OCI-LY3 (cell line): ENCODE measurements around the gene ODAPH.
"Not testable (repeated sequence)": the region's sequence is repeated elsewhere in the genome, so short reads cannot be mapped to it uniquely, and the experiment has no call there.

Experiments
- H2AFZ ChIP-seq: fragments of 200-600, 300-600 bp; shearing (Covaris generic); 2 replicates; pipeline ENCODE4 v1.6.0; 2014; ENCODE audit warnings: antibody characterized with exemption, low read depth, low read length
- H3K27ac ChIP-seq: fragments of 200-600, 300-600 bp; sonication (generic); 2 replicates; pipeline ENCODE4 v1.5.1; 2014; ENCODE audit warnings: mild to moderate bottlenecking, low read length, moderate library complexity, mixed read lengths
- H3K27me3 ChIP-seq: fragments of 200-600, 300-600 bp; sonication (generic); 2 replicates; pipeline ENCODE4 v1.6.1; 2014; ENCODE audit warnings: low read depth, low read length, mixed read lengths
- H3K36me3 ChIP-seq: fragments of 200-600, 300-600 bp; sonication (generic); replicated peaks from 2 replicates; pipeline ENCODE3; 2014; ENCODE audit warnings: low read depth, low read length, mixed read lengths
- H3K4me1 ChIP-seq: fragments of 300-600, 200-600 bp; sonication (generic); 2 replicates; pipeline ENCODE4 v1.6.1; 2014; ENCODE audit warnings: low read length, mixed read lengths
- H3K4me2 ChIP-seq: fragments of 200-600, 300-600 bp; sonication (generic); 2 replicates; pipeline ENCODE4 v1.6.1; 2014; ENCODE audit warnings: low read length, mixed read lengths
- H3K4me3 ChIP-seq: fragments of 300-600, 200-600 bp; sonication (generic); 2 replicates; pipeline ENCODE4 v1.5.1; 2014; ENCODE audit warnings: antibody characterized with exemption, mild to moderate bottlenecking, low read length, moderate library complexity
- H3K79me2 ChIP-seq: fragments of 300-600, 200-600 bp; shearing (Covaris generic); 2 replicates; pipeline ENCODE4 v1.6.1; 2014; ENCODE audit warnings: mild to moderate bottlenecking, low read length, mixed read lengths
- H3K9ac ChIP-seq: fragments of 300-600, 200-600 bp; shearing (Covaris generic); 2 replicates; pipeline ENCODE4 v1.6.0; 2014; ENCODE audit warnings: mild to moderate bottlenecking, low read length, moderate library complexity
- H3K9me3 ChIP-seq: fragments of 200-600, 300-600 bp; shearing (Covaris generic); 2 replicates; pipeline ENCODE4 v1.6.1; 2014; ENCODE audit warnings: low read length, mixed read lengths; ENCODE audit not compliant: insufficient read depth
- H4K20me1 ChIP-seq: fragments of 200-600, 300-600 bp; sonication (generic); 2 replicates; pipeline ENCODE4 v1.6.1; 2016; ENCODE audit warnings: low read length, mixed read lengths; ENCODE audit not compliant: insufficient read depth
- EZH2phosphoT487 ChIP-seq: fragments of 200-600 bp; shearing (Covaris generic); IDR thresholded peaks from 2 replicates; pipeline ENCODE4 v1.6.1; 2018; ENCODE audit warnings: antibody characterized with exemption, mixed run types, low read depth
- TF ChIP-seq, protein P1 (sequence below): fragments of 200-600, 300-600 bp; sonication (generic); IDR thresholded peaks from 2 replicates; pipeline ENCODE4 v1.5.1; 2014; ENCODE audit warnings: antibody characterized with exemption, low read length, low read depth

The ODAPH gene

GRCh38 chr4:75513526-75514130 is 42.2 kb upstream of the ODAPH start:
- Histone ChIP-seq H2AFZ (peak overlapping the region; percentile 51; the same call in 1 of the 2 replicates), H3K27ac (peak overlapping the region; percentile 92), H3K4me1 (peaks cover 36% of the 10 kb centered on the region), H3K36me3 (peaks cover 10% of the 10 kb centered on the region), H3K9me3 (no peaks in the 10 kb centered on the region), H3K27me3 (no peaks in the 10 kb centered on the region), H3K79me2 (peaks cover 56% of the 10 kb centered on the region), H3K9ac (peak overlapping the region; percentile 96), H3K4me3 (peak overlapping the region; percentile 92), H3K4me2 (peak overlapping the region; percentile 81), H4K20me1 (no peaks in the 10 kb centered on the region)
- TF ChIP-seq, protein P1, sequence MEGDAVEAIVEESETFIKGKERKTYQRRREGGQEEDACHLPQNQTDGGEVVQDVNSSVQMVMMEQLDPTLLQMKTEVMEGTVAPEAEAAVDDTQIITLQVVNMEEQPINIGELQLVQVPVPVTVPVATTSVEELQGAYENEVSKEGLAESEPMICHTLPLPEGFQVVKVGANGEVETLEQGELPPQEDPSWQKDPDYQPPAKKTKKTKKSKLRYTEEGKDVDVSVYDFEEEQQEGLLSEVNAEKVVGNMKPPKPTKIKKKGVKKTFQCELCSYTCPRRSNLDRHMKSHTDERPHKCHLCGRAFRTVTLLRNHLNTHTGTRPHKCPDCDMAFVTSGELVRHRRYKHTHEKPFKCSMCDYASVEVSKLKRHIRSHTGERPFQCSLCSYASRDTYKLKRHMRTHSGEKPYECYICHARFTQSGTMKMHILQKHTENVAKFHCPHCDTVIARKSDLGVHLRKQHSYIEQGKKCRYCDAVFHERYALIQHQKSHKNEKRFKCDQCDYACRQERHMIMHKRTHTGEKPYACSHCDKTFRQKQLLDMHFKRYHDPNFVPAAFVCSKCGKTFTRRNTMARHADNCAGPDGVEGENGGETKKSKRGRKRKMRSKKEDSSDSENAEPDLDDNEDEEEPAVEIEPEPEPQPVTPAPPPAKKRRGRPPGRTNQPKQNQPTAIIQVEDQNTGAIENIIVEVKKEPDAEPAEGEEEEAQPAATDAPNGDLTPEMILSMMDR = no peak
- TF ChIP-seq EZH2phosphoT487 = no peak

- no peaks in the 10 kb centered on the region for H4K20me1 ChIP-seq
- peaks cover 36% of the 10 kb centered on the region for H3K4me1 ChIP-seq
- H3K36me3 ChIP-seq = peaks cover 14% of the 10 kb centered on the region
- peaks cover 52% of the 10 kb centered on the region for H3K79me2 ChIP-seq
- H3K9ac ChIP-seq = peak within 1 kb of the TSS; percentile 96
- peak within 1 kb of the TSS; percentile 92 for H3K4me2 ChIP-seq
- peak within 1 kb of the TSS; percentile 92 for H3K27ac ChIP-seq
- H2AFZ ChIP-seq = peak within 1 kb of the TSS; percentile 90
- TF ChIP-seq EZH2phosphoT487 = no peak
- TF ChIP-seq, protein P1 = no peak
- H3K4me3 ChIP-seq = peak within 1 kb of the TSS; percentile 92
- H3K27me3 ChIP-seq = no peaks in the 10 kb centered on the region
- H3K9me3 ChIP-seq = no peaks in the 10 kb centered on the region
These were observed 41.5 kb upstream of the ODAPH start, which contains the start of the genes RCHY1 and THAP6 for GRCh38 chr4:75514131-75514948. Gene RCHY1 (minus strand): TSS chr4:75514403. CDS start chr4:75514286, 117 bp downstream. Gene THAP6 (plus strand): TSS chr4:75514473. CDS start chr4:75515453, 980 bp downstream.

DNA sequence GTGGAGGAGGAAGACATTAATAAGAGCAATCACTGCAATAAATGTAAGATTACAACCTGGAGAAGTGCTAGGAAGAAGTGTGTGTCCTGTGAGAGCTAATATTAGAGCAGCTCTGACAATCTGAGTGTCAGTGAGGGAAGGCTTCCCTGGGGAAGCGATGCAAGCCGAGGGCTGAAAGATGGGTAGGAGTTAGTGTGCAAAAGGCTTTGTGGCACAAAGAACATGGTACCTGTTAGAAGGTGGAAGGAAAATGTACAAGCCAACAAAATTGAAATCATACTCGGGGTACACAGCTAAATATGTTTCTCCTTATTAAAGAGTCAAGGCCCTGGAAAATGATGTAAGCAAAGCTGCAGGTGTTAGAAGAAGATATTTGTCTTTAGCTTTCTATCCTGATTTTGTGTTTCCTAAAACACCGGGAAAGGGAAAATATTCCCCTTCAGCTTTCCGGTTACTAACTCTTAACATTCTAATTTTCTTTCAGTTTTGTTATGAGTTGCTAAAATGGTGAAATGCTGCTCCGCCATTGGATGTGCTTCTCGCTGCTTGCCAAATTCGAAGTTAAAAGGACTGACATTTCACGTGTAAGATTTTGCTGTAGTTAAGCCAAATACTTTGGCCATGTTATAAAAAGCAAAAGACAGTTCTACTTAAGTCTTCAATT is 40.8 kb upstream of the ODAPH start:
- Histone ChIP-seq H3K79me2 (peaks cover 47% of the 10 kb centered on the region), H3K9me3 (no peaks in the 10 kb centered on the region), H3K4me1 (peaks cover 36% of the 10 kb centered on the region), H3K4me2 (peak overlapping the region; percentile 92), H4K20me1 (no peaks in the 10 kb centered on the region), H3K27me3 (no peaks in the 10 kb centered on the region), H3K36me3 (peaks cover 14% of the 10 kb centered on the region), H2AFZ (peak overlapping the region; percentile 90), H3K9ac (peak overlapping the region; percentile 96), H3K4me3 (peak overlapping the region; percentile 92), H3K27ac (peak overlapping the region; percentile 92)
- TF ChIP-seq EZH2phosphoT487 = no peak
- TF ChIP-seq, protein P1 = no peak

DNA sequence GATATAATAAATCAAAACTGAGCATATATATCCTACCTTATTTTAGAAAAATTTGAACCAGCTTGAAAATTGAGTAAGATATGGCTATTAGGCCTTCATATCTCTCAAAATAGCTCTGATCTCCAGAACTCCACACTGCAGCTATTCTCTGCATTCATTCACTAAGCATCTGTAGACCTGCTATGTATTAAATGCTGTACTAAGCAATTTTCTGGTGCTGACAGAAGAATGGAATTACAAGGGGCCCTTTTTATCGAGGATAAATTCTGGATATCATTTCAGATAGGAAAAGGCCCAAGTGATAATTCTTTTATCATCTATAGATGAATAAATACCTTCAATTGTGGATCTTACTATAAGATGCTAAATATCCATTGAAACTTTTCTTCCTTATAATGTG is 39.7 kb upstream of the ODAPH start:
- H3K9ac ChIP-seq = no peak overlapping the region
- H3K4me3 ChIP-seq = 0 out of 2 replicates have a peak overlapping the region, but pooled peaks have one; percentile 92
- peak overlapping the region; percentile 92 for H3K4me2 ChIP-seq
- H3K27me3 ChIP-seq = no peaks in the 10 kb centered on the region
- peaks cover 28% of the 10 kb centered on the region for H3K4me1 ChIP-seq
- H3K79me2 ChIP-seq = peaks cover 38% of the 10 kb centered on the region
- no peaks in the 10 kb centered on the region for H4K20me1 ChIP-seq
- H2AFZ ChIP-seq = no peak overlapping the region
- H3K27ac ChIP-seq = no peak overlapping the region
- TF ChIP-seq EZH2phosphoT487 = no peak
- TF ChIP-seq, protein P1 = no peak
- peaks cover 20% of the 10 kb centered on the region for H3K36me3 ChIP-seq
- no peaks in the 10 kb centered on the region for H3K9me3 ChIP-seq

GRCh38 chr4:75519452-75519851 is 36.4 kb upstream of the ODAPH start:
- H3K36me3 ChIP-seq = peaks cover 25% of the 10 kb centered on the region
- H3K9me3 ChIP-seq, H3K9ac ChIP-seq, H2AFZ ChIP-seq, H3K27ac ChIP-seq, H3K27me3 ChIP-seq, H4K20me1 ChIP-seq, H3K4me3 ChIP-seq, H3K79me2 ChIP-seq, H3K4me2 ChIP-seq: not testable (repeated sequence)
- H3K4me1 ChIP-seq = peaks cover 10% of the 10 kb centered on the region
